Kidney (tissue), 14 donors: ENCODE measurements around the gene CXCL6. TPM values are rescaled to one million over a fixed set of nuclear protein-coding genes. Genes with fewer than 3 reads are reported as not detected.

Experiments
- DNase-seq, 5 donors: peaks; one replicate each; pipeline ENCODE4 v3.0.0-alpha.2; 2013 to 2020
- FAIRE-seq: peaks from 2 replicates; lab custom pipeline; 2012; peaks lifted over from hg19 to GRCh38; lab: Jason Lieb, UNC
- H3K27ac ChIP-seq, 2 donors: one replicate each; pipeline ENCODE4 v1.7.0; 2013; ENCODE audit warnings: low read depth in 2 of 2, low read length in 2 of 2, inconsistent platforms in 1 of 2
- H3K27me3 ChIP-seq: one replicate; pipeline ENCODE4 v1.7.1; 2013; ENCODE audit warnings: low read length, inconsistent platforms; ENCODE audit not compliant: control insufficient read depth, insufficient read depth
- H3K36me3 ChIP-seq, 3 donors: one replicate each; pipeline versions ENCODE4 v1.7.0 to v1.7.1; 2013; ENCODE audit warnings: low read length in 3 of 3, control low read depth in 1 of 3, inconsistent platforms in 1 of 3; ENCODE audit not compliant: insufficient read depth in 3 of 3, control insufficient read depth in 2 of 3
- H3K4me1 ChIP-seq, 3 donors: one replicate each; pipeline versions ENCODE4 v1.7.0 to v1.7.1; 2013; ENCODE audit warnings: low read length in 3 of 3, inconsistent platforms in 1 of 3, low read depth in 1 of 3; ENCODE audit not compliant: control insufficient read depth in 2 of 3, insufficient read depth in 2 of 3
- H3K4me3 ChIP-seq, 3 donors: one replicate each; pipeline versions ENCODE4 v1.7.0 to v1.8.1; 2013; ENCODE audit warnings: low read length in 3 of 3, control low read depth in 1 of 3, inconsistent platforms in 1 of 3
- H3K9ac ChIP-seq, 3 donors: one replicate each; pipeline versions ENCODE4 v1.7.0 to v1.7.1; 2013; ENCODE audit warnings: low read length in 3 of 3, control low read depth in 1 of 3, inconsistent platforms in 1 of 3
- H3K9me3 ChIP-seq, 3 donors: one replicate each; pipeline versions ENCODE4 v1.7.0 to v1.7.1; 2013; ENCODE audit warnings: low read length in 3 of 3, control low read depth in 1 of 3, inconsistent platforms in 1 of 3; ENCODE audit not compliant: control insufficient read depth in 2 of 3, insufficient read depth in 1 of 3
- CTCF ChIP-seq: IDR thresholded peaks from 3 replicates; pipeline ENCODE4 v1.5.1; 2012; ENCODE audit warnings: mild to moderate bottlenecking, moderate library complexity, borderline replicate concordance; ENCODE audit not compliant: insufficient read depth; ENCODE audit errors: extremely low read depth
- intact Hi-C: fragments of 100-400 bp; cut with DNase I; formaldehyde crosslinking; loops from one replicate; pipeline ENCODE4 v1.11.1; 2022
- polyA plus RNA-seq: library from polyadenylated mRNA; stranded (reverse); fragments of 350-450 nt; fragmentation: Illumina TruSeq; extraction: RNeasy Lipid Tissue Mini Kit (QIAGEN cat#74804); gene quantifications from one replicate; pipeline ENCODE4 v1.2.3, GENCODE V29; 2014; ENCODE audit warnings: low read depth, low replicate concordance; ENCODE audit not compliant: insufficient read depth
- total RNA-seq: library from RNA; stranded (reverse); fragmentation: NEBNext Ultra II Directional; extraction: Animal tissue kit (Norgen Biotek cat#: 25700); gene quantifications from one replicate; pipeline ENCODE4 v1.2.1, GENCODE V29; 2021
- donor health status: control.
- donor health status: control.
- donor health status: control.
- donor health status: control.
- donor health status: control.
- donor health status: DM: yes; HTN: yes; CAD: no.
- donor health status: Normal renal cell carcinoma (clear cell type).

The CXCL6 gene
- total and polyA plus RNA-seq, 2 donors from 2014 or later = 1.1 to 8.2 TPM

- TF ChIP-seq CTCF = no peak
- H3K36me3 ChIP-seq = no peaks in the 10 kb centered on the region
- no peaks in the 10 kb centered on the region for H3K9me3 ChIP-seq
- intact Hi-C loops = no loop called here
- peak in 1 of 5 donors; percentile 36 for DNase-seq
- H3K4me1 ChIP-seq = peaks cover 0 to 8% (median 0%) of the 10 kb centered on the region in 3 donors
- no peak overlapping the region for H3K27ac ChIP-seq
- no peaks in the 10 kb centered on the region for H3K27me3 ChIP-seq
- no peak for FAIRE-seq
- H3K4me3 ChIP-seq = peak overlapping the region; percentile 34 to 59 (median 48)
- peak overlapping the region in 1 of 3 donors; percentile 22 for H3K9ac ChIP-seq
Observed at GRCh38 chr4:73868206-73869129, 32.0 kb downstream of the CXCL6 start.

GRCh38 chr4:73869130-73870055, 32.9 kb downstream of the CXCL6 start, which contains the start of gene CXCL1:
TSS of gene CXCL1 (plus strand) at chr4:73869393. CDS start at chr4:73869471, 78 bp downstream.
- H3K27me3 ChIP-seq = no peaks in the 10 kb centered on the region
- H3K36me3 ChIP-seq = no peaks in the 10 kb centered on the region
- FAIRE-seq = no peak
- TF ChIP-seq CTCF = no peak
- H3K9ac ChIP-seq = peak within 1 kb of the TSS in 1 of 3 donors; percentile 30
- H3K4me1 ChIP-seq = peaks cover 0 to 8% (median 0%) of the 10 kb centered on the region in 3 donors
- H3K9me3 ChIP-seq = no peaks in the 10 kb centered on the region
- no peak within 1 kb of the TSS for H3K27ac ChIP-seq
- intact Hi-C loops = no loop called here
- H3K4me3 ChIP-seq = peak within 1 kb of the TSS; percentile 34 to 59 (median 48)
- peak; percentile 30 to 80 (median 58) for DNase-seq

- no peak overlapping the region for H3K27ac ChIP-seq
- peaks cover 0 to 8% (median 0%) of the 10 kb centered on the region in 3 donors for H3K4me1 ChIP-seq
- H3K9me3 ChIP-seq = no peaks in the 10 kb centered on the region
- no peak overlapping the region for H3K9ac ChIP-seq
- FAIRE-seq (no peak), DNase-seq (peak in 1 of 5 donors; percentile 37)
- H3K36me3 ChIP-seq = no peaks in the 10 kb centered on the region
- no peak for TF ChIP-seq CTCF
- H3K27me3 ChIP-seq = no peaks in the 10 kb centered on the region
- intact Hi-C loops = no loop called here
- H3K4me3 ChIP-seq = peak overlapping the region in 1 of 3 donors; percentile 59
Observed at GRCh38 chr4:73870260-73870659, 33.8 kb downstream of the CXCL6 start.
